ENCODE results near the gene KCNA5. TPM values are rescaled to one million over a fixed set of nuclear protein-coding genes. Genes with fewer than 3 reads are reported as not detected.

The KCNA5 gene
- total and polyA plus RNA-seq, 2 donors (not counting 1 experiment from before 2014, with no cell fraction given): 0.20 to 0.72 TPM

GRCh38 chr12:5040368-5040767 is 3.3 kb upstream of the KCNA5 start:
- Histone ChIP-seq H3K9me3 (ENCODE audit: control extremely low read depth in 1 of 3, control insufficient read depth in 2 of 3, insufficient read depth in 1 of 3, low read length in 2 of 3) (peaks cover 0 to 14% (median 0%) of the 10 kb centered on the region in 3 donors), H3K27ac (ENCODE audit: low read length in 2 of 2) (no peak overlapping the region), H4K20me1 (ENCODE audit: control insufficient read depth, insufficient read depth, low read length, poor library complexity, severe bottlenecking) (no peaks in the 10 kb centered on the region), H3K4me3 (ENCODE audit: control extremely low read depth in 1 of 5, extremely low read depth in 1 of 5, insufficient read depth in 1 of 5, low read depth in 2 of 5, low read length in 4 of 5) (no peak overlapping the region), H3K36me3 (replicated peaks in 1 of 2; ENCODE audit: control extremely low read depth in 1 of 2, control insufficient read depth in 1 of 2, extremely low read depth in 1 of 2, insufficient read depth in 2 of 2, low read length in 1 of 2) (no peaks in the 10 kb centered on the region), H3K4me1 (ENCODE audit: control insufficient read depth in 2 of 2, insufficient read depth in 2 of 2, low read length in 2 of 2) (peaks cover 32 to 35% of the 10 kb centered on the region in 2 donors), H3K27me3 (replicated peaks in 1 of 4; ENCODE audit: control extremely low read depth in 1 of 4, control insufficient read depth in 3 of 4, insufficient read depth in 4 of 4, low read length in 3 of 4) (peaks cover 0 to 28% (median 6%) of the 10 kb centered on the region in 4 experiments), H3K4me2 (replicated peaks; ENCODE audit: low read depth, low read length, poor library complexity, severe bottlenecking) (no peak overlapping the region), H2AFZ (ENCODE audit: insufficient read depth, low read depth, low read length, poor library complexity, severe bottlenecking) (no peak overlapping the region), H3K9ac (ENCODE audit: low read length) (no peak overlapping the region), H3K79me2 (ENCODE audit: control insufficient read depth, insufficient read depth, low read length) (no peaks in the 10 kb centered on the region)
- ChIA-PET CTCF (interaction anchor here (0.8 to 1.4 kb wide), 2 partner anchors 13 to 18 kb away, joined by 3 to 4 read pairs; no protein-coding TSS in a partner anchor), POLR2A (no interaction called here)
- Mint-ChIP-seq H3K4me3 (no peak overlapping the region), H3K9me3 (ENCODE audit: insufficient read depth) (no peaks in the 10 kb centered on the region), H3K4me1 (peaks cover 26% of the 10 kb centered on the region), H3K27ac (no peak overlapping the region), H3K27me3 (peaks cover 48% of the 10 kb centered on the region)
- WGBS (ENCODE audit: insufficient coverage): no CpG with 5 or more reads among the region's 5 CpGs
- TF ChIP-seq CTCF (IDR thresholded peaks at IDR 0.05) (no peak), EZH2 (IDR thresholded peaks at IDR 0.05; ENCODE audit: borderline replicate concordance, insufficient read depth, low read depth, low read length, poor library complexity, severe bottlenecking) (no peak)
- DNase-seq (no peak), ATAC-seq (ENCODE audit: low read depth) (no peak)
- intact Hi-C loops (cut with micrococcal nuclease): no loop called here

GRCh38 chr12:5044420-5045295 is 979 bp downstream of the KCNA5 start:
- Mint-ChIP-seq H3K27me3 (peaks cover 44% of the 10 kb centered on the region), H3K27ac (no peak overlapping the region), H3K4me3 (peak overlapping the region; percentile 53), H3K9me3 (ENCODE audit: insufficient read depth) (no peaks in the 10 kb centered on the region), H3K4me1 (peaks cover 47% of the 10 kb centered on the region)
- peak overlapping the region; percentile 52 for H3K9ac ChIP-seq (ENCODE audit: low read length)
- no peaks in the 10 kb centered on the region for H3K36me3 ChIP-seq (replicated peaks in 1 of 2; ENCODE audit: control extremely low read depth in 1 of 2, control insufficient read depth in 1 of 2, extremely low read depth in 1 of 2, insufficient read depth in 2 of 2, low read length in 1 of 2)
- H2AFZ ChIP-seq (ENCODE audit: insufficient read depth, low read depth, low read length, poor library complexity, severe bottlenecking): peak overlapping the region; percentile 60
- WGBS (ENCODE audit: insufficient coverage): 53% methylated on average over 66 of the region's 71 CpGs
- peaks cover 47 to 53% of the 10 kb centered on the region in 2 donors for H3K4me1 ChIP-seq (ENCODE audit: control insufficient read depth in 2 of 2, insufficient read depth in 2 of 2, low read length in 2 of 2)
- TF ChIP-seq EZH2 (IDR thresholded peaks at IDR 0.05; ENCODE audit: borderline replicate concordance, insufficient read depth, low read depth, low read length, poor library complexity, severe bottlenecking) (no peak), CTCF (IDR thresholded peaks at IDR 0.05) (no peak)
- H3K4me3 ChIP-seq (ENCODE audit: control extremely low read depth in 1 of 5, extremely low read depth in 1 of 5, insufficient read depth in 1 of 5, low read depth in 2 of 5, low read length in 4 of 5): peak overlapping the region in 2 of 5 experiments; percentile 25 to 42
- H3K4me2 ChIP-seq (replicated peaks; ENCODE audit: low read depth, low read length, poor library complexity, severe bottlenecking): peak overlapping the region; percentile 82
- intact Hi-C loops (cut with micrococcal nuclease): no loop called here
- no peaks in the 10 kb centered on the region for H3K79me2 ChIP-seq (ENCODE audit: control insufficient read depth, insufficient read depth, low read length)
- POLR2A ChIA-PET: no interaction called here
- H3K27me3 ChIP-seq (replicated peaks in 1 of 4; ENCODE audit: control extremely low read depth in 1 of 4, control insufficient read depth in 3 of 4, insufficient read depth in 4 of 4, low read length in 3 of 4): peaks cover 0 to 36% (median 12%) of the 10 kb centered on the region in 4 experiments
- H3K27ac ChIP-seq (ENCODE audit: low read length in 2 of 2): no peak overlapping the region
- CTCF ChIA-PET: interaction anchor here (0.6 to 1.2 kb wide), 4 partner anchors 8 to 189 kb away, joined by 3 to 6 read pairs (median 3); no protein-coding TSS in a partner anchor
- DNase-seq (no peak), ATAC-seq (ENCODE audit: low read depth) (no peak)
- H4K20me1 ChIP-seq (ENCODE audit: control insufficient read depth, insufficient read depth, low read length, poor library complexity, severe bottlenecking): no peaks in the 10 kb centered on the region
- peaks cover 0 to 38% (median 7%) of the 10 kb centered on the region in 3 donors for H3K9me3 ChIP-seq (ENCODE audit: control extremely low read depth in 1 of 3, control insufficient read depth in 2 of 3, insufficient read depth in 1 of 3, low read length in 2 of 3)

Measured in B cell (primary cell).